ENCODE results near the gene MAPK8. TPM values are rescaled to one million over a fixed set of nuclear protein-coding genes. Genes with fewer than 3 reads are reported as not detected.

Gene MAPK8
- total RNA-seq, 1 donor from 2014 or later, result 56.6 TPM

DNA sequence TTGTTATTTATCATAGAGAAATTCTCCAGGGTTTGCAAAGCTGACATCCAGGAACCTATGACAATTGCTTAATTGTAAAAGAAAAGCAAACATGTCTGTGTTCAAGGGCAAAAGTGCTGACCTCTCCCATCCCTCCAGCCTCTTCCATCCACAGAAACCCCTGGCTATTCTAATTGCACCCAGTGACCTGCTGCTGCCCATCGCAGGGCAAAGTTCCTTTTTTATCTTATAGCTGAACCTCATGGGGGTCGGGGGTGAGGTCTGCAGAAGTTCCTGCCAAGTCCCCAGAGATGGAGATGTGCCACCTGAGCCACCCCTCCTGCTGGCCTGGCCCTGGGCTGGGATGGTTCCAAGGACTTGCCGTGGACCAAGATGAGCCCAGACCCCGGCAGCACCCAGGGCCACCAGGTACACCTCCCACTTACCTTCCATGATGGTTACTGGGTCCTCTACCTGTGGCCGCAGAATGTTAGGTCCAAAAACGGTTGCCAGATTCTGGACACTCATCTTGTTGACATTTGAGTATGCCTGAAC lies 146.5 kb downstream of the MAPK8 start:
- H3K27me3 Mint-ChIP-seq (ENCODE audit: low read depth), result no peaks in the 10 kb centered on the region
- no peaks in the 10 kb centered on the region for H3K9me3 Mint-ChIP-seq

GRCh38 chr10:48453451-48454301 lies 147.2 kb downstream of the MAPK8 start:
- DNase-seq (ENCODE audit: low read depth, low spot score), result no peak
- Mint-ChIP-seq H3K36me3 (ENCODE audit: low read depth) (no peaks in the 10 kb centered on the region), H3K27ac (ENCODE audit: unreplicated experiment) (no peak overlapping the region), H3K9me3 (no peaks in the 10 kb centered on the region), H3K4me1 (peaks cover 7% of the 10 kb centered on the region), H3K4me3 (no peak overlapping the region), H3K27me3 (ENCODE audit: low read depth) (no peaks in the 10 kb centered on the region)
- TF ChIP-seq, protein P1, sequence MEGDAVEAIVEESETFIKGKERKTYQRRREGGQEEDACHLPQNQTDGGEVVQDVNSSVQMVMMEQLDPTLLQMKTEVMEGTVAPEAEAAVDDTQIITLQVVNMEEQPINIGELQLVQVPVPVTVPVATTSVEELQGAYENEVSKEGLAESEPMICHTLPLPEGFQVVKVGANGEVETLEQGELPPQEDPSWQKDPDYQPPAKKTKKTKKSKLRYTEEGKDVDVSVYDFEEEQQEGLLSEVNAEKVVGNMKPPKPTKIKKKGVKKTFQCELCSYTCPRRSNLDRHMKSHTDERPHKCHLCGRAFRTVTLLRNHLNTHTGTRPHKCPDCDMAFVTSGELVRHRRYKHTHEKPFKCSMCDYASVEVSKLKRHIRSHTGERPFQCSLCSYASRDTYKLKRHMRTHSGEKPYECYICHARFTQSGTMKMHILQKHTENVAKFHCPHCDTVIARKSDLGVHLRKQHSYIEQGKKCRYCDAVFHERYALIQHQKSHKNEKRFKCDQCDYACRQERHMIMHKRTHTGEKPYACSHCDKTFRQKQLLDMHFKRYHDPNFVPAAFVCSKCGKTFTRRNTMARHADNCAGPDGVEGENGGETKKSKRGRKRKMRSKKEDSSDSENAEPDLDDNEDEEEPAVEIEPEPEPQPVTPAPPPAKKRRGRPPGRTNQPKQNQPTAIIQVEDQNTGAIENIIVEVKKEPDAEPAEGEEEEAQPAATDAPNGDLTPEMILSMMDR (conservative IDR thresholded peaks at IDR 0.05), result no peak

More for the DNA sequence above, 146.5 kb downstream of the MAPK8 start:
- DNase-seq (ENCODE audit: low read depth, low spot score), result no peak
- Mint-ChIP-seq H3K27ac (ENCODE audit: unreplicated experiment) (no peak overlapping the region), H3K4me1 (peaks cover 7% of the 10 kb centered on the region), H3K36me3 (ENCODE audit: low read depth) (no peaks in the 10 kb centered on the region), H3K4me3 (no peak overlapping the region)
- TF ChIP-seq, protein P1 (conservative IDR thresholded peaks at IDR 0.05), result no peak

DNA sequence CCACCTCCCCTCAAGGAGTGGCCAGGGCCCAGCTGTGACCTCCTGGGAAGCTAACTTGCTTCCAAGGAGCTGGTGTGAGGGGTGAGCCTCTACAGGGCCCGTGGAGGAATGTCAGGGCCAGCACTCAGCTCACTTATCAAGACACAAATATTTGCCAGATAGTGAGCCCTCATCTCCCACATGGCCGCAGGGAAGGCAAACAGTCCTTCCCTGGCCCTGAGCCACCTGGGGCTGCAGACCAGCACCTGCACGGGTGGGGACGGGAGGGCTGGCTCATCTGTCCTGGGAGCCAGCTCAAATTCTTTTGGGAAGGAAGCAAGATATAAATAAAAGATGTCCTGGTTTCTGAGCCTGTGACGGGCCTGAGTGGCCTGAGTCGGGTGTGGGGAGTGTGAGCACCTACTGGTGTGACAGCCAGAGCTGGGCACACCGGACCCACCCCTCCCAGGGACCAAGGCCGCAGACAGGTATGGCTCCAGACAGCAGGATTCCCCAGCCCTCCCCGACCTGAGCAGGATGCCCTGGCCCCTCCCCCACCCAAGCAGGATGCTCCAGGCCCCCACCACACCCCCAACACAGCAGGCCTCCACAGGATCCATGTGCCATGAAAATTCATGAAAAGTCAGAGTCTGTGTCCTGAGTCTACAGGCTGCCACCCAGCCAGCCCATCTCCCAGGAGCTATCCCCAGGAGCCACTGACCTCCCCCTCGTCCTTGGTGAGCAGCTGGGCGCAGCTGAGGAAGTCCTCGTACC lies 148.0 kb downstream of the MAPK8 start:
- no peak overlapping the region for H3K27ac Mint-ChIP-seq (ENCODE audit: unreplicated experiment)
- no peak overlapping the region for H3K4me3 Mint-ChIP-seq
- H3K4me1 Mint-ChIP-seq, result peaks cover 7% of the 10 kb centered on the region
- no peaks in the 10 kb centered on the region for H3K9me3 Mint-ChIP-seq
- H3K27me3 Mint-ChIP-seq (ENCODE audit: low read depth), result no peaks in the 10 kb centered on the region
- TF ChIP-seq, protein P1 (conservative IDR thresholded peaks at IDR 0.05), result no peak
- no peak for DNase-seq (ENCODE audit: low read depth, low spot score)
- no peaks in the 10 kb centered on the region for H3K36me3 Mint-ChIP-seq (ENCODE audit: low read depth)

DNA sequence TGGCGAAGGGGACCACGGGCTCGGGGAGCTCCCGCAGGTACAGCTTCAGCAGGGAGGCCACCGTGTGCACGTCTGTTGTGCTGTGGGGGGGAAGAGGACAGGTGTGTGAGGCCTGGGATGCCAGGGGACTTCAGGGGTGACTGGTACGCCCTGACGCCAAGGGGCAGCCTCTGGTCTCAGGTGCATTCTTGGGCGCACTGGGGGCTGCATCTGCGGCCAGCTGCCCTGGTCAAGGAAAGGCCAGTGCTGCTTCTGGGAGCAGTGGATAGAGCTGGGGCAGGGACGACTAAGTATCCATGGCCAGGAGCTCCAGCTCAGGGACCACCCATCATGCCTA lies 148.5 kb downstream of the MAPK8 start:
- H3K4me3 Mint-ChIP-seq, result no peak overlapping the region
- no peak for DNase-seq (ENCODE audit: low read depth, low spot score)

More for the DNA sequence above, 148.5 kb downstream of the MAPK8 start:
- Mint-ChIP-seq H3K4me1 (peaks cover 7% of the 10 kb centered on the region), H3K36me3 (ENCODE audit: low read depth) (no peaks in the 10 kb centered on the region), H3K9me3 (no peaks in the 10 kb centered on the region), H3K27me3 (ENCODE audit: low read depth) (no peaks in the 10 kb centered on the region), H3K27ac (ENCODE audit: unreplicated experiment) (no peak overlapping the region)
- TF ChIP-seq, protein P1 (conservative IDR thresholded peaks at IDR 0.05), result no peak

All from neural crest cell (in vitro differentiated cells).